ENCODE measurements around the gene TMEM255B.

The TMEM255B gene

DNA sequence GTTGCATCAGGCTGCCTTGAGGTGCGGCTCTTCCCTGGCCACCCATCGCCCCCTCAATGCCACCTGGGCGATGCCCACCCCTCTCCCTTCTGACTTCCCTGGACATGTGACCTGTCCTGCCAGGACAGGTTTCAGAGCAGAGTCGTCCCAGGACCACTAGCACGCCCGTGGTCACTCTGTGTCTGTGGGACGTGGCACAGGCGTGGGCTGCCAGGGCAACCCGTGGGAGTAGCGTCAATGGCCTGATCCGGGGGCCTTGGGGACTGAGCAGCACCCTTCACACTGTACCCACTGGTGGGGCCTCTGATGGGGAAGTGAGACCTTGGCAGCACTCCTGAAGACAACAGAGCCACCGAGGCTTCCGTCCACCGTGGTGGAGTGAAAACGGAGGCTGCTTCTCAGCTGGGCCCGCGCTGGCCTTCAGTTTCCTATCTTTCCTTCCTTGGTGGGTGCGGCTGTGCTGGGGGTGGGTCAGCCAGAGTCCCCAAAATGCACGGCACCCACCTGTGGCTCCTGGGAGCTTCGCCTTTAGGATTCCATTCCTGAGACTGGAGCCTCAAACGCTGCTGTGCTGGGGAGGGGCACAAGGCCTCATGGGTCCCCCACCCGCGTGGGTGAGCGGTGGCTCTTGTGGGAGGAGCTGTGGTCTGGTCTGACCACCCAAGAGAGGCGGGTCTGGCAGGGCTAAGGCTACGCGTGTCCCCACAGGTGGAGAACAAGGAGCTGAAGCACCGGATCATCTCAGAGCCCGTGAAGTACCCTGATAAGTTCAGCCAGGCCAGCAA, 26.7 kb upstream of the TMEM255B start:
- TF ChIP-seq CTCF (conservative IDR thresholded peaks at IDR 0.05): no peak
- no peak overlapping the region for H3K27ac ChIP-seq

DNA sequence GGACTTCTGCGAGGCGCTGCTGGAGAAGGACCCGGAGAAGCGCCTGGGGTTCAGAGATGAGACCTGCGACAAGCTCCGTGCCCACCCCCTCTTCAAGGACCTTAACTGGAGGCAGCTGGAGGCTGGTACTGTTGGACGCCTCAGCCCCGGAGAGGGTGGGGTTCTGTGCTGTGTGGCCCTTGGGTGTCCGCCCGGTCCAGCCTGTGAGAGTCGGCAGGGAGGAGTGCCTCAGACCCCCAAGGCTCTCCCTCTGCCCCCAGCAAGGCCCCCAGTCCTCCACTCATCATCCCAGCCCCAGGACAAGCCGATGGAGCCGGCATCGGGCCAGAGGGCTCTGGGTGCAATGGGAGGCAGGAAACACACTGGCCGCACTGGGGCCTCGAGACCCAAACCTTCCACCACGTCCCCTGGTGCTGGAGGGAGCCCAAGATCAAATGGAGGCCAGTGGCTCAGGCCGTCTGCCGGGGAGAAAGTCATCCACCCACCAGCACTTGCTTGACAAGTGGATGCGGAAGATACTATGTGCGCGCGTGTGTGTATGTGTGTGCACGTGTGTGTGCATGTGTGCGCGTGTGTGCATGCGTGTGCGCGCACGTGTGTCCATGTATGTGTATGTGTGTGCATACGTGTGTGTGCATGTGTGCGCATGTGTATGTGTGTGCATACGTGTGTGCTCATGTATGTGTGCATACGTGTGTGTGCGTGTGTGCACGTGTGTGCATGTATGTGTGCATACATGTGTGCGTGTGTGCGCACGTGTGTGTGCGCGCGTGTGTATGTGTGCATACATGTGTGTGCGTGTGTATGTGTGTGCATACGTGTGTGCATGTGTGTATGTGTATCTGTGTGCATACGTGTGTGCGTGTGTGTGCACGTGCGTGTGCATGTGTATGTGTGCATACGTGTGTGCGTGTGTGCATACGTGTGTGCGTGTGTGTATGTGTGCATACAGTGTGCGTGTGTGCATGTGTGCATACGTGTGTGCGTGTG, 25.8 kb upstream of the TMEM255B start:
- H3K27ac ChIP-seq: no peak overlapping the region

GRCh38 chr13:113734099-113734825, 24.8 kb upstream of the TMEM255B start:
- no peak for TF ChIP-seq CTCF (conservative IDR thresholded peaks at IDR 0.05)
- no peak overlapping the region for H3K27ac ChIP-seq

More for the DNA sequence above, 25.8 kb upstream of the TMEM255B start:
- TF ChIP-seq CTCF (conservative IDR thresholded peaks at IDR 0.05): no peak

GRCh38 chr13:113734826-113735125, 24.2 kb upstream of the TMEM255B start:
- H3K27ac ChIP-seq: no peak overlapping the region
- TF ChIP-seq CTCF (conservative IDR thresholded peaks at IDR 0.05): no peak

- no peak for TF ChIP-seq CTCF (conservative IDR thresholded peaks at IDR 0.05)
- H3K27ac ChIP-seq: no peak overlapping the region
Measured at GRCh38 chr13:113735194-113735593, 23.8 kb upstream of the TMEM255B start.

DNA sequence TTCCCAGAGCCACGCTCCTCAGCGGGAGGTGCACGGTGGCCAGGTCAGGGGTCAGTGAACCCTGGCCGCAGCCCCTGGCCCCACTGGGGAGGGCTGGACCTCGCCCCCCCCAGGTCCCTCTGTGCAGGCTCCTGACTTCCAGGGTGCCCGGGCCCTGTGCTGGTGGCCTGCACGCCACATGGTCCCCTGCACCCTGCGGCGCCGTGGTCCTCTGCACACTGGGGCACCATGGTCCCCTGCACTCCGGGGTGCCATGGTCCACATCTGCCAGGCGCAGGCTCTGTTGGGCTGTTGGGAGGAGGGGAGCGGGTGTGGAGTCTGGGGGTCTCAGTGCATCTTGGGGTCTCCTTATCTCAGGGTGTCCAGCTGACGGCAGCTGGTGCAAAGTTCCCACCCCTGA, 23.3 kb upstream of the TMEM255B start:
- TF ChIP-seq CTCF (conservative IDR thresholded peaks at IDR 0.05): no peak
- H3K27ac ChIP-seq: no peak overlapping the region

DNA sequence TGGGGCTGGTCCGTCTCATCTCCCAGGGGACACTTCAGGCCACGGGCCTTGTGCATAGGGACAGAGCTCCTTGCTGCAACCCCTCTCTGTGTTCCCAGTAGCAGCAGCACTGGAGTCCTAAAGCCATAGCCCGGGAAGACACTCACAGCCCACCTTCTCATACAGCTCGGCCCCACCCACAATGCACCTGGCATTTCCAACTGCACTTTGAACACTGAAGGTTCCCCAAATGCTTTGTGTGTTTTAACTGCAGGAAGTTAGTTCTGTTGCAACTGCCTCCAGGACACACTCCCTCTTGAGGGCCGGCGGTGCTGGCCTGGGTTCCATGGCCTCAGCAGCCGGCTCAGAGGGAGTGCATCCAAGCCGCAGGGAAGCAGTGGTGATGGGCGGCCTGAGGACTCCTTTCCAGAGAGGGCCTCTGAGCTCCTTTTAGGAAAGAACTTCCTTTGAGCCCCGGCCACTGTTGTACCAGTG, 22.7 kb upstream of the TMEM255B start:
- no peak for TF ChIP-seq CTCF (conservative IDR thresholded peaks at IDR 0.05)
- H3K27ac ChIP-seq: no peak overlapping the region
